GM12878 (cell line): ENCODE data around the gene WDR26. TPM values are rescaled to one million over a fixed set of nuclear protein-coding genes. Genes with fewer than 3 reads are reported as not detected.

Experiments
- ATAC-seq: fragments of 200-7000 bp; cut with Tn5 transposase; 3 replicates; pipeline ENCODE4 v1.9.1; 2020; ENCODE audit warnings: mild to moderate bottlenecking, moderate library complexity
- BruUV-seq: library from RNA; stranded (reverse); fragments of 400-500 nt; replicated peaks from 2 replicates; lab custom pipeline; 2021; lab: Mats Ljungman, UMichigan
- CTCF ChIA-PET: fragments of 300-600 bp; sonication (Branson Sonifier 250); formaldehyde crosslinking; extraction: SDS; loops from one replicate; lab custom pipeline; 2021; ENCODE audit warnings: inconsistent platforms; lab: Yijun Ruan, JAX
- POLR2A ChIA-PET: fragments of 350-600 bp; formaldehyde crosslinking; extraction: SDS; loops from one replicate; lab custom pipeline; 2021; ENCODE audit warnings: inconsistent platforms; lab: Charles Lee
- RAD21 ChIA-PET: fragments of 300-600 bp; sonication (Branson Sonifier 250); formaldehyde crosslinking; loops from one replicate; lab custom pipeline; 2023; ENCODE audit warnings: antibody characterized with exemption; ENCODE audit not compliant: unreplicated experiment; lab: Charles Lee
- SMC1A ChIA-PET: fragments of 300-600 bp; sonication (Branson Sonifier 250); formaldehyde crosslinking; loops from one replicate; lab custom pipeline; 2023; ENCODE audit not compliant: unreplicated experiment, uncharacterized antibody; lab: Charles Lee
- DNase-seq: peaks from one replicate; pipeline ENCODE4 v3.0.0-alpha.2; 2011; ENCODE audit warnings: low read depth, low spot score
- FAIRE-seq: peaks from 3 replicates; lab custom pipeline; 2011; peaks lifted over from hg19 to GRCh38; lab: Jason Lieb, UNC
- H2AFZ ChIP-seq: 2 replicates; pipeline ENCODE4 v1.6.0; 2011; ENCODE audit warnings: low read depth, low read length, control low read depth; ENCODE audit not compliant: control insufficient read depth
- H3K27ac ChIP-seq: 2 replicates; pipeline ENCODE4 v1.5.1; 2011; ENCODE audit warnings: control low read depth; ENCODE audit not compliant: control insufficient read depth, insufficient read depth
- H3K27me3 ChIP-seq, 2 experiments: replicated peaks in 1 of 2; 2 replicates each; pipeline versions ENCODE4 v1.6.0 to v1.6.1; 2011; ENCODE audit warnings: low read length in 1 of 2; ENCODE audit not compliant: control insufficient read depth in 2 of 2, insufficient read depth in 2 of 2
- H3K36me3 ChIP-seq, 2 experiments: 2 replicates each; pipeline ENCODE4 v1.5.1; 2011; ENCODE audit warnings: low read length in 1 of 2; ENCODE audit not compliant: control insufficient read depth in 2 of 2, insufficient read depth in 2 of 2
- H3K4me1 ChIP-seq: 2 replicates; pipeline ENCODE4 v1.6.1; 2011; ENCODE audit warnings: mild to moderate bottlenecking, low read length, moderate library complexity, mixed read lengths; ENCODE audit not compliant: control insufficient read depth, insufficient read depth
- H3K4me2 ChIP-seq: 2 replicates; pipeline ENCODE4 v1.6.0; 2011; ENCODE audit warnings: control low read depth; ENCODE audit not compliant: control insufficient read depth, insufficient read depth
- H3K4me3 ChIP-seq: fragments of 200-600 bp; sonication (generic); 2 replicates; pipeline ENCODE4 v1.5.1; 2016
- H3K79me2 ChIP-seq: 2 replicates; pipeline ENCODE4 v1.6.0; 2011; ENCODE audit warnings: low read length; ENCODE audit not compliant: control insufficient read depth, insufficient read depth
- H3K9ac ChIP-seq: 2 replicates; pipeline ENCODE4 v1.8.0; 2011; ENCODE audit warnings: low read length, control low read depth, mixed read lengths; ENCODE audit not compliant: control insufficient read depth, insufficient read depth
- H3K9me3 ChIP-seq: replicated peaks from 3 replicates; pipeline ENCODE4 v1.5.1; 2011; ENCODE audit warnings: mild to moderate bottlenecking, low read length; ENCODE audit not compliant: control insufficient read depth, insufficient read depth
- H4K20me1 ChIP-seq: 2 replicates; pipeline ENCODE4 v1.6.0; 2011; ENCODE audit not compliant: control insufficient read depth, insufficient read depth
- BCL11A ChIP-seq: IDR thresholded peaks from 2 replicates; pipeline ENCODE4 v1.6.1; 2011; ENCODE audit warnings: low read depth, low read length
- BHLHE40 ChIP-seq, 2 experiments: fragments of 450-650 bp in 1 of 2; IDR thresholded peaks; 2 replicates each; pipeline ENCODE4 v1.6.1; 2011 to 2017; ENCODE audit warnings: low read depth in 2 of 2, borderline replicate concordance in 1 of 2, improper control_type of control experiment in 1 of 2, low read length in 1 of 2, mild to moderate bottlenecking in 1 of 2
- CBX5 ChIP-seq: sonication (generic); IDR thresholded peaks from 2 replicates; pipeline ENCODE4 v1.6.1; 2016; ENCODE audit warnings: low read depth, moderate library complexity, mild to moderate bottlenecking, inconsistent platforms
- CHD4 ChIP-seq: fragments of 200-600 bp; sonication (generic); IDR thresholded peaks from 2 replicates; pipeline ENCODE4 v1.6.1; 2016; ENCODE audit warnings: mild to moderate bottlenecking
- HDAC6 ChIP-seq: fragments of 200-600 bp; sonication (generic); IDR thresholded peaks from one replicate; pipeline ENCODE4 v1.8.0; 2017; ENCODE audit warnings: antibody characterized with exemption; ENCODE audit not compliant: unreplicated experiment
- MEF2A ChIP-seq: IDR thresholded peaks from 2 replicates; pipeline ENCODE4 v1.6.1; 2011; ENCODE audit warnings: low read depth, mild to moderate bottlenecking, low read length, moderate library complexity; ENCODE audit not compliant: insufficient read depth
- NFXL1 ChIP-seq: fragments of 450-650 bp; IDR thresholded peaks from 2 replicates; pipeline ENCODE4 v1.6.1; 2017; ENCODE audit warnings: antibody characterized with exemption, mild to moderate bottlenecking, borderline replicate concordance
- PAX5 ChIP-seq: IDR thresholded peaks from 2 replicates; pipeline ENCODE4 v1.6.1; 2011; ENCODE audit warnings: low read depth, low read length, borderline replicate concordance
- RCOR1 ChIP-seq: conservative IDR thresholded peaks from 2 replicates; pipeline ENCODE4 v1.6.1; 2012; ENCODE audit warnings: low read depth, low read length, improper control_type of control experiment
- TARDBP ChIP-seq: IDR thresholded peaks from 2 replicates; pipeline ENCODE4 v1.6.1; 2016; ENCODE audit warnings: borderline replicate concordance
- WRNIP1 ChIP-seq: IDR thresholded peaks from 2 replicates; pipeline ENCODE4 v1.6.1; 2011; ENCODE audit warnings: low read depth, low read length, improper control_type of control experiment, borderline replicate concordance
- YBX1 ChIP-seq: fragments of 450-650 bp; IDR thresholded peaks from 2 replicates; pipeline ENCODE4 v1.6.1; 2016; ENCODE audit warnings: antibody characterized with exemption
- ZNF207 ChIP-seq: fragments of 450-650 bp; IDR thresholded peaks from 2 replicates; pipeline ENCODE4 v1.6.1; 2014; ENCODE audit warnings: antibody characterized with exemption, mild to moderate bottlenecking, borderline replicate concordance
- WGBS: methylation state at CpG from one replicate; pipeline ENCODE4 v1.1.6; 2016; ENCODE audit warnings: low lambda C conversion rate; ENCODE audit not compliant: insufficient replicate concordance, insufficient coverage; ENCODE audit errors: missing lambda C conversion rate; 5-methylcytosine and 5-hydroxymethylcytosine counted together
- in situ Hi-C: fragments of 300-500 bp; cut with MboI; formaldehyde crosslinking; loops from 9 replicates; pipeline ENCODE4 v1.14.3; 2018; ENCODE audit warnings: mixed read lengths
- intact Hi-C: fragments of 100-400 bp; cut with micrococcal nuclease; formaldehyde crosslinking; loops from one replicate; pipeline ENCODE4 v1.14.2; 2022; ENCODE audit not compliant: unreplicated experiment
- polyA plus RNA-seq, 11 experiments: library from polyadenylated mRNA; depleted of rRNA in 4 of 11; unstranded in 6 of 11; stranded (reverse) in 5 of 11; fragments of >200 nt; fragmentation: Nextera tagmentation in 4 of 11; fragmentation: Illumina TruSeq in 1 of 11; extraction: Ambion mirVana in 4 of 11; extraction: Trizol in 1 of 11; gene quantifications; 1 replicate in 1 of 11; 2 replicates in 10 of 11; pipeline versions ENCODE4 v1.2.1 to v1.2.3, GENCODE V29; 2011 to 2016; ENCODE audit warnings: inconsistent platforms in 2 of 11, missing spikeins in 2 of 11, low read depth in 1 of 11
- total RNA-seq, 4 experiments: library from RNA; depleted of rRNA in 3 of 4; stranded (reverse); fragments of >200 nt in 3 of 4; fragmentation: Illumina TruSeq in 1 of 4; extraction: Trizol in 1 of 4; gene quantifications; 2 replicates each; pipeline versions ENCODE4 v1.2.1 to v1.2.3, GENCODE V29; 2013 to 2021

The WDR26 gene
- total and polyA plus RNA-seq, 10 of the 15 experiments (the other 5 are each of a cell fraction or from before 2014, with no cell fraction given) = 6.6 to 47.0 (median 24.4) TPM

DNA sequence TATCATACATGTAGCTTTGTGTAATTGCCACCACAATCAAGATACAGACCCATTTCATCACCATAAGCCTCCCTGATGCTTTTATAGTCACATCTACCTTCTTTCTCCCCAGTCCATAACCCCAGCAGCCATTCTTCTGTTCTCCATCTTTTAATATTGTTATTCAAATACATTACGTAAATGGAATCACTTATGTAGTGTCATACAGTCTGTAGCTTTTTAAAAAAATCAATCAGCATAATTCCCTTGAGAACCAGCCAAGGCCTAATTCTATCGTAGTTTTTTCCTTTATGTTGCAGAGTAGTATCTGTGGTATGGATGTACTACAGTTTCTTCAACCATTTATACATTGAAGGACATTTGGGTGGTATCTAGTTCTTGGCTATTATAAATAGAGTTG is 31.6 kb upstream of the WDR26 start:
- no peak overlapping the region for H3K4me2 ChIP-seq
- FAIRE-seq (no peak), ATAC-seq (no peak), DNase-seq (no peak)
- ChIA-PET SMC1A (interaction anchor here (1.0 kb wide), 1 partner anchor 350 kb away, joined by 3 read pairs; no protein-coding TSS in a partner anchor), CTCF (interaction anchor here (1.7 kb wide), 1 partner anchor 9 kb away, joined by 6 read pairs; no protein-coding TSS in a partner anchor), RAD21 (interaction anchor here (1.3 kb wide), 1 partner anchor 457 kb away, joined by 3 read pairs; no protein-coding TSS in a partner anchor), POLR2A (interaction anchor here (1.0 kb wide), 1 partner anchor 32 kb away, joined by 3 read pairs; no protein-coding TSS in a partner anchor)
- no peak overlapping the region for H2AFZ ChIP-seq
- intact Hi-C loops (no loop called here), in situ Hi-C loops (no loop called here)
- TF ChIP-seq RCOR1 = no peak
- TF ChIP-seq HDAC6 = no peak
- TF ChIP-seq PAX5 = no peak
- no peak for TF ChIP-seq ZNF207
- no peak for TF ChIP-seq CBX5
- TF ChIP-seq MEF2A = no peak
- TF ChIP-seq CHD4 = no peak
- no peak for TF ChIP-seq NFXL1
- TF ChIP-seq TARDBP = no peak
- TF ChIP-seq BHLHE40 (IDR thresholded peaks at IDR 0.05; ENCODE audit: borderline replicate concordance in 1 of 2, low read depth in 2 of 2, low read length in 1 of 2) = no peak
- TF ChIP-seq WRNIP1 = no peak
- TF ChIP-seq YBX1 = no peak
- TF ChIP-seq BCL11A = no peak
- H3K9ac ChIP-seq = no peak overlapping the region
- no peaks in the 10 kb centered on the region for H3K36me3 ChIP-seq
- H3K4me3 ChIP-seq = no peak overlapping the region
- H3K27me3 ChIP-seq = no peaks in the 10 kb centered on the region
- no peaks in the 10 kb centered on the region for H3K9me3 ChIP-seq
- no peaks in the 10 kb centered on the region for H3K79me2 ChIP-seq
- H4K20me1 ChIP-seq = no peaks in the 10 kb centered on the region
- H3K27ac ChIP-seq = no peak overlapping the region
- 69% methylated on average over 2 of the region's 2 CpGs for WGBS
- no TSS peak for BruUV-seq
- no peaks in the 10 kb centered on the region for H3K4me1 ChIP-seq
